IMR-90 (cell line): ENCODE measurements around the gene PCID2. TPM values are rescaled to one million over a fixed set of nuclear protein-coding genes. Genes with fewer than 3 reads are reported as not detected.

Experiments
- ATAC-seq: fragments of 200-7000 bp; cut with Tn5 transposase; 2 replicates; pipeline ENCODE4 v1.9.1; 2020; ENCODE audit warnings: low read depth, mild to moderate bottlenecking, moderate library complexity
- BruUV-seq: library from RNA; stranded (reverse); fragments of 400-500 nt; replicated peaks from 2 replicates; lab custom pipeline; 2021; lab: Mats Ljungman, UMichigan
- CTCF ChIA-PET: fragments of 300-600 bp; formaldehyde crosslinking; extraction: SDS; loops from one replicate; lab custom pipeline; 2021; ENCODE audit warnings: antibody characterized with exemption; lab: Yijun Ruan, JAX
- POLR2A ChIA-PET: fragments of 300-600 bp; sonication (Branson Sonifier 250); formaldehyde crosslinking; loops from one replicate; lab custom pipeline; 2022; ENCODE audit warnings: antibody characterized with exemption; ENCODE audit not compliant: unreplicated experiment; lab: Charles Lee
- DNase-seq: peaks from one replicate; pipeline ENCODE4 v3.0.0; 2013
- H2AFZ ChIP-seq: replicated peaks from 2 replicates; pipeline ENCODE3; 2013; ENCODE audit warnings: low read length, mild to moderate bottlenecking; ENCODE audit not compliant: poor library complexity
- H2AK5ac ChIP-seq: 2 replicates; pipeline ENCODE4 v1.6.1; 2013; ENCODE audit warnings: low read depth, low read length, inconsistent platforms
- H2AK9ac ChIP-seq: replicated peaks from 2 replicates; pipeline ENCODE3; 2013; ENCODE audit warnings: mild to moderate bottlenecking, low read depth, low read length, moderate library complexity; ENCODE audit not compliant: poor library complexity
- H2BK120ac ChIP-seq: 2 replicates; pipeline ENCODE4 v1.6.1; 2013; ENCODE audit warnings: low read depth, low read length, inconsistent platforms
- H2BK15ac ChIP-seq: 3 replicates; pipeline ENCODE4 v1.6.1; 2013; ENCODE audit warnings: low read depth, low read length, inconsistent platforms
- H2BK20ac ChIP-seq: 2 replicates; pipeline ENCODE4 v1.6.1; 2013; ENCODE audit warnings: low read depth, mild to moderate bottlenecking, inconsistent platforms, low read length, moderate library complexity
- H2BK5ac ChIP-seq: 2 replicates; pipeline ENCODE4 v1.6.1; 2013; ENCODE audit warnings: mild to moderate bottlenecking, low read depth, low read length, inconsistent platforms; ENCODE audit not compliant: poor library complexity, severe bottlenecking
- H3K14ac ChIP-seq: replicated peaks from 2 replicates; pipeline ENCODE4 v1.6.1; 2013; ENCODE audit warnings: low read depth, low read length, inconsistent platforms
- H3K18ac ChIP-seq: 2 replicates; pipeline ENCODE4 v1.6.1; 2013; ENCODE audit warnings: low read depth, low read length, control low read depth
- H3K23ac ChIP-seq: 2 replicates; pipeline ENCODE4 v1.6.1; 2013; ENCODE audit warnings: low read depth, low read length, inconsistent platforms
- H3K27ac ChIP-seq: 2 replicates; pipeline ENCODE4 v1.5.1; 2013; ENCODE audit warnings: mild to moderate bottlenecking, control low read depth, low read length; ENCODE audit not compliant: insufficient read depth
- H3K27me3 ChIP-seq: 2 replicates; pipeline ENCODE4 v1.6.1; 2013; ENCODE audit warnings: low read length; ENCODE audit not compliant: control insufficient read depth, insufficient read depth
- H3K36me3 ChIP-seq: 2 replicates; pipeline ENCODE4 v1.6.1; 2013; ENCODE audit warnings: low read length, mixed read lengths; ENCODE audit not compliant: control insufficient read depth, insufficient read depth
- H3K4ac ChIP-seq: 2 replicates; pipeline ENCODE4 v1.6.1; 2013; ENCODE audit warnings: low read depth, low read length, inconsistent platforms
- H3K4me1 ChIP-seq: 2 replicates; pipeline ENCODE4 v1.6.1; 2013; ENCODE audit warnings: low read length, mixed read lengths; ENCODE audit not compliant: control insufficient read depth, insufficient read depth
- H3K4me2 ChIP-seq: 2 replicates; pipeline ENCODE4 v1.6.1; 2013; ENCODE audit warnings: low read depth, mild to moderate bottlenecking, control low read depth, low read length, moderate library complexity
- H3K4me3 ChIP-seq: 2 replicates; pipeline ENCODE4 v1.5.1; 2013; ENCODE audit warnings: low read depth, mild to moderate bottlenecking, control low read depth, low read length, moderate library complexity; ENCODE audit not compliant: insufficient read depth
- H3K56ac ChIP-seq: 2 replicates; pipeline ENCODE4 v1.6.1; 2013; ENCODE audit warnings: low read length, inconsistent platforms; ENCODE audit not compliant: insufficient read depth; ENCODE audit errors: extremely low read depth
- H3K79me1 ChIP-seq, 2 experiments: 2 replicates each; pipeline ENCODE4 v1.6.1; 2013; ENCODE audit warnings: low read length in 2 of 2, inconsistent platforms in 1 of 2, low read depth in 1 of 2
- H3K9ac ChIP-seq: 2 replicates; pipeline ENCODE4 v1.6.1; 2013; ENCODE audit warnings: low read depth, low read length, control low read depth
- H3K9me1 ChIP-seq: 2 replicates; pipeline ENCODE4 v1.6.1; 2013; ENCODE audit warnings: low read length, inconsistent platforms; ENCODE audit not compliant: insufficient read depth
- H3K9me3 ChIP-seq: 2 replicates; pipeline ENCODE4 v1.6.1; 2013; ENCODE audit warnings: low read length; ENCODE audit not compliant: control insufficient read depth, insufficient read depth
- H4K20me1 ChIP-seq: 2 replicates; pipeline ENCODE4 v1.6.1; 2013; ENCODE audit warnings: low read length, inconsistent platforms; ENCODE audit not compliant: insufficient read depth
- H4K5ac ChIP-seq: 2 replicates; pipeline ENCODE4 v1.6.1; 2013; ENCODE audit warnings: mild to moderate bottlenecking, low read depth, low read length, control low read depth
- H4K8ac ChIP-seq, 2 experiments: 2 replicates each; pipeline ENCODE4 v1.6.1; 2013; ENCODE audit warnings: low read depth in 2 of 2, low read length in 2 of 2, control low read depth in 1 of 2, inconsistent platforms in 1 of 2
- H4K91ac ChIP-seq: 2 replicates; pipeline ENCODE4 v1.6.1; 2013; ENCODE audit warnings: low read depth, low read length, inconsistent platforms; ENCODE audit not compliant: insufficient read depth
- CEBPB ChIP-seq: IDR thresholded peaks from 2 replicates; pipeline ENCODE4 v1.6.1; 2012; ENCODE audit warnings: low read depth, low read length, improper control_type of control experiment
- MAFK ChIP-seq: IDR thresholded peaks from 2 replicates; pipeline ENCODE4 v1.6.1; 2012; ENCODE audit warnings: low read depth, low read length, improper control_type of control experiment
- MXI1 ChIP-seq: IDR thresholded peaks from 2 replicates; pipeline ENCODE4 v1.6.1; 2012; ENCODE audit warnings: low read depth, mild to moderate bottlenecking, low read length, moderate library complexity, borderline replicate concordance
- POLR2A ChIP-seq: IDR thresholded peaks from 2 replicates; pipeline ENCODE4 v1.6.1; 2012; ENCODE audit warnings: mild to moderate bottlenecking, low read depth, low read length
- RAD21 ChIP-seq: IDR thresholded peaks from 2 replicates; pipeline ENCODE4 v1.6.1; 2012; ENCODE audit warnings: low read length, improper control_type of control experiment
- RFX5 ChIP-seq: IDR thresholded peaks from 2 replicates; pipeline ENCODE4 v1.8.0; 2012; ENCODE audit warnings: low read depth, mild to moderate bottlenecking, low read length, moderate library complexity
- SMC3 ChIP-seq: fragments of 150-350 bp; IDR thresholded peaks from 2 replicates; pipeline ENCODE4 v1.6.1; 2016; ENCODE audit warnings: low read depth, mild to moderate bottlenecking, antibody characterized with exemption, low read length, moderate library complexity
- WGBS, 2 experiments: methylation state at CpG; one replicate each; pipeline versions ENCODE4 v1.1.5 to v1.1.7; 2013; ENCODE audit warnings: missing lambda C conversion rate in 2 of 2; ENCODE audit not compliant: insufficient read length in 1 of 2; ENCODE audit errors: extremely low coverage in 2 of 2; 5-methylcytosine and 5-hydroxymethylcytosine counted together
- dilution Hi-C: fragments of 300-500 bp; cut with HindIII; formaldehyde crosslinking; loops from one replicate; pipeline ENCODE4 v1.14.3; 2018; ENCODE audit warnings: low sequenced_read_pairs; ENCODE audit not compliant: unreplicated experiment
- in situ Hi-C: fragments of 300-500 bp; cut with MboI; formaldehyde crosslinking; loops from 3 replicates; pipeline ENCODE4 v1.14.3; 2019; ENCODE audit warnings: low sequenced_read_pairs, inconsistent platforms, mixed read lengths
- intact Hi-C: fragments of 100-400 bp; cut with micrococcal nuclease; formaldehyde crosslinking; loops from 2 replicates; pipeline ENCODE4 v1.10.0; 2022
- polyA plus RNA-seq, 3 experiments: library from polyadenylated mRNA; depleted of rRNA; stranded (reverse); fragments of >200 nt; gene quantifications; 2 replicates each; pipeline ENCODE4 v1.2.3, GENCODE V29; 2012; ENCODE audit warnings: low replicate concordance in 1 of 3
- total RNA-seq: library from RNA; depleted of rRNA; stranded (reverse); fragments of >200 nt; gene quantifications from 2 replicates; pipeline ENCODE4 v1.2.3, GENCODE V29; 2012
- TF ChIP-seq, protein P1 (sequence below): fragments of 150-350 bp; IDR thresholded peaks from 2 replicates; pipeline ENCODE4 v1.6.1; 2016; ENCODE audit warnings: low read depth, mild to moderate bottlenecking, low read length, moderate library complexity, borderline replicate concordance
- TF ChIP-seq, protein P2 (sequence below): fragments of 150-350 bp; IDR thresholded peaks from 2 replicates; pipeline ENCODE4 v1.6.1; 2017; ENCODE audit warnings: mild to moderate bottlenecking, antibody characterized with exemption, low read length, low read depth
- TF ChIP-seq, protein P3 (sequence below): conservative IDR thresholded peaks from 2 replicates; pipeline ENCODE4 v1.5.1; 2012; ENCODE audit warnings: mild to moderate bottlenecking, low read depth, low read length, improper control_type of control experiment

PCID2 gene
- total and polyA plus RNA-seq, 2 of the 4 experiments (the other 2 are of a cell fraction): 83.5 to 90.9 TPM

DNA sequence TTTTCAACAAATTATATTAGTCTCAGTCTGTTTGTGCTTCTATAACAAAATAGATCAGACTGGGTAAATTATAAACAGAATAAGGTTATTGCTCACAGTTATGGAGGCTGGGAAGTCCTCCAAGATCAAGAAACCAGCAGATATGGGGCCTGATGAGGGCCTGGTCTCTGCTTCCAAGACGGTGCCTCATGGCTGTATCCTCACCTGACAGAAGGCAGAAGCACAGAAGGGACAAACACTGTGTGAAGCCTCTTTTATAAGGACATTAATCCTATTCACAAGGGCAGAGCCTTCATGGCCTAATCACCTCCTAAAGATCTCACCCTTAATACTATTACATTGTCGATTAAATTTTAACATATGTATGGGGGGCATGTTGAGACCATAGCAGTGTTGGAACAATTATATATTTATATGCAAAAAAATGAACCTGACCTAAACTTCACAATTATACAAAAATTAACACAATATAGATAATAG, 73.1 kb downstream of the PCID2 start:
- in situ Hi-C loops: no loop called here
- no peak for DNase-seq
- H4K20me1 ChIP-seq: no peaks in the 10 kb centered on the region
- no peak overlapping the region for H3K4ac ChIP-seq
- dilution Hi-C loops: no loop called here
- no peaks in the 10 kb centered on the region for H3K9me1 ChIP-seq
- H3K4me3 ChIP-seq: no peak overlapping the region
- no peak overlapping the region for H3K56ac ChIP-seq
- no peak overlapping the region for H3K27ac ChIP-seq
- H3K4me1 ChIP-seq: no peaks in the 10 kb centered on the region
- no peak overlapping the region for H3K14ac ChIP-seq
- H3K9me3 ChIP-seq: no peaks in the 10 kb centered on the region
- no peak overlapping the region for H4K5ac ChIP-seq
- TF ChIP-seq, protein P1, sequence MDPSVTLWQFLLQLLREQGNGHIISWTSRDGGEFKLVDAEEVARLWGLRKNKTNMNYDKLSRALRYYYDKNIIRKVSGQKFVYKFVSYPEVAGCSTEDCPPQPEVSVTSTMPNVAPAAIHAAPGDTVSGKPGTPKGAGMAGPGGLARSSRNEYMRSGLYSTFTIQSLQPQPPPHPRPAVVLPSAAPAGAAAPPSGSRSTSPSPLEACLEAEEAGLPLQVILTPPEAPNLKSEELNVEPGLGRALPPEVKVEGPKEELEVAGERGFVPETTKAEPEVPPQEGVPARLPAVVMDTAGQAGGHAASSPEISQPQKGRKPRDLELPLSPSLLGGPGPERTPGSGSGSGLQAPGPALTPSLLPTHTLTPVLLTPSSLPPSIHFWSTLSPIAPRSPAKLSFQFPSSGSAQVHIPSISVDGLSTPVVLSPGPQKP: no peak
- TF ChIP-seq CEBPB (no peak), RAD21 (no peak), RFX5 (no peak), MXI1 (no peak), POLR2A (no peak), SMC3 (no peak), MAFK (no peak)
- TF ChIP-seq, protein P2, sequence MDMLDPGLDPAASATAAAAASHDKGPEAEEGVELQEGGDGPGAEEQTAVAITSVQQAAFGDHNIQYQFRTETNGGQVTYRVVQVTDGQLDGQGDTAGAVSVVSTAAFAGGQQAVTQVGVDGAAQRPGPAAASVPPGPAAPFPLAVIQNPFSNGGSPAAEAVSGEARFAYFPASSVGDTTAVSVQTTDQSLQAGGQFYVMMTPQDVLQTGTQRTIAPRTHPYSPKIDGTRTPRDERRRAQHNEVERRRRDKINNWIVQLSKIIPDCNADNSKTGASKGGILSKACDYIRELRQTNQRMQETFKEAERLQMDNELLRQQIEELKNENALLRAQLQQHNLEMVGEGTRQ: no peak
- TF ChIP-seq, protein P3, sequence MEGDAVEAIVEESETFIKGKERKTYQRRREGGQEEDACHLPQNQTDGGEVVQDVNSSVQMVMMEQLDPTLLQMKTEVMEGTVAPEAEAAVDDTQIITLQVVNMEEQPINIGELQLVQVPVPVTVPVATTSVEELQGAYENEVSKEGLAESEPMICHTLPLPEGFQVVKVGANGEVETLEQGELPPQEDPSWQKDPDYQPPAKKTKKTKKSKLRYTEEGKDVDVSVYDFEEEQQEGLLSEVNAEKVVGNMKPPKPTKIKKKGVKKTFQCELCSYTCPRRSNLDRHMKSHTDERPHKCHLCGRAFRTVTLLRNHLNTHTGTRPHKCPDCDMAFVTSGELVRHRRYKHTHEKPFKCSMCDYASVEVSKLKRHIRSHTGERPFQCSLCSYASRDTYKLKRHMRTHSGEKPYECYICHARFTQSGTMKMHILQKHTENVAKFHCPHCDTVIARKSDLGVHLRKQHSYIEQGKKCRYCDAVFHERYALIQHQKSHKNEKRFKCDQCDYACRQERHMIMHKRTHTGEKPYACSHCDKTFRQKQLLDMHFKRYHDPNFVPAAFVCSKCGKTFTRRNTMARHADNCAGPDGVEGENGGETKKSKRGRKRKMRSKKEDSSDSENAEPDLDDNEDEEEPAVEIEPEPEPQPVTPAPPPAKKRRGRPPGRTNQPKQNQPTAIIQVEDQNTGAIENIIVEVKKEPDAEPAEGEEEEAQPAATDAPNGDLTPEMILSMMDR: no peak
- H2BK5ac ChIP-seq: no peak overlapping the region
- intact Hi-C loops: no loop called here
- CTCF ChIA-PET: no interaction called here
- H2AFZ ChIP-seq: no peak overlapping the region
- no peak overlapping the region for H2BK15ac ChIP-seq
- H4K91ac ChIP-seq: no peak overlapping the region
- H2BK120ac ChIP-seq: no peak overlapping the region
- H4K8ac ChIP-seq: no peak overlapping the region
- H3K36me3 ChIP-seq: 0 out of 2 replicates have a peak, but pooled peaks cover under 1% of the 10 kb centered on the region
- no peak overlapping the region for H3K23ac ChIP-seq
- BruUV-seq: no TSS peak
- no peaks in the 10 kb centered on the region for H3K79me1 ChIP-seq
- H3K9ac ChIP-seq: no peak overlapping the region
- H2AK5ac ChIP-seq: no peak overlapping the region
- no peak overlapping the region for H2BK20ac ChIP-seq
- peaks cover 12% of the 10 kb centered on the region for H3K27me3 ChIP-seq
- 57% methylated on average over 1 of the region's 2 CpGs; no CpG with 5 or more reads in 1 of the 2 experiments for WGBS, 2 experiments
- H2AK9ac ChIP-seq: no peak overlapping the region
- POLR2A ChIA-PET: no interaction called here
- no peak overlapping the region for H3K18ac ChIP-seq
- ATAC-seq: no peak
- H3K4me2 ChIP-seq: no peak overlapping the region
